Measurements from ENCODE around the gene GPR17.

- no peak for TF ChIP-seq ARNTL (CRISPR knock-in tag; IDR thresholded peaks at IDR 0.05; ENCODE audit: borderline replicate concordance, low read depth)
- TF ChIP-seq RARB (CRISPR knock-in tag; IDR thresholded peaks at IDR 0.05), result no peak
- TF ChIP-seq TOX (CRISPR knock-in tag; IDR thresholded peaks at IDR 0.05; ENCODE audit: borderline replicate concordance), result no peak
- no peak for TF ChIP-seq PATZ1 (CRISPR knock-in tag; IDR thresholded peaks at IDR 0.05; ENCODE audit: borderline replicate concordance)
- no peak for TF ChIP-seq POU6F1 (CRISPR knock-in tag; IDR thresholded peaks at IDR 0.05; ENCODE audit: borderline replicate concordance, low read depth)
- no peak for TF ChIP-seq ZC3H10 (CRISPR knock-in tag; IDR thresholded peaks at IDR 0.05)
- TF ChIP-seq BACH2 (CRISPR knock-in tag; IDR thresholded peaks at IDR 0.05; ENCODE audit: borderline replicate concordance), result no peak
- TF ChIP-seq CREB5 (CRISPR knock-in tag; IDR thresholded peaks at IDR 0.05; ENCODE audit: low read depth), result no peak
- TF ChIP-seq ESRRG (CRISPR knock-in tag; IDR thresholded peaks at IDR 0.05), result no peak
- TF ChIP-seq SNAI2 (CRISPR knock-in tag; IDR thresholded peaks at IDR 0.05), result no peak
- TF ChIP-seq GLIS3 (CRISPR knock-in tag; IDR thresholded peaks at IDR 0.05), result no peak
- no peak for TF ChIP-seq ZFP3 (CRISPR knock-in tag; IDR thresholded peaks at IDR 0.05)
These were observed 33.9 kb downstream of the GPR17 start for GRCh38 chr2:127679680-127680361.

Measured in SK-N-SH treated with all-trans-retinoic acid at 6 μM for 48 hours (cell line).